Brain microvascular endothelial cell (primary cell): ENCODE measurements around the gene PRKCB.

Experiments
- DNase-seq: peaks from one replicate; pipeline ENCODE4 v3.0.0-alpha.2; 2020
- H3K27ac ChIP-seq: fragments of 250-450 bp; sonication (Bioruptor Pico); 2 replicates; pipeline ENCODE4 v1.5.1; 2020; ENCODE audit warnings: mild to moderate bottlenecking, moderate library complexity
- H3K27me3 ChIP-seq: fragments of 250-450 bp; sonication (Bioruptor Pico); replicated peaks from 2 replicates; pipeline ENCODE4 v1.5.1; 2020; ENCODE audit warnings: mild to moderate bottlenecking
- H3K36me3 ChIP-seq: fragments of 250-450 bp; sonication (Bioruptor Pico); replicated peaks from 2 replicates; pipeline ENCODE4 v1.5.1; 2020; ENCODE audit warnings: mild to moderate bottlenecking
- H3K4me3 ChIP-seq: 2 replicates; pipeline ENCODE4 v1.5.1; 2011; ENCODE audit warnings: low read depth, mild to moderate bottlenecking, control low read depth, low read length, moderate library complexity
- CTCF ChIP-seq: IDR thresholded peaks from 2 replicates; pipeline ENCODE4 v1.5.1; 2011; ENCODE audit warnings: low read depth, mild to moderate bottlenecking, moderate library complexity, low read length, control low read depth, inconsistent platforms; ENCODE audit errors: missing control alignments
- in situ Hi-C: cut with HindIII; loops from 2 replicates; pipeline ENCODE4 v1.10.0; 2017; ENCODE audit warnings: low sequenced_read_pairs, low pct_ligation_motif_present

Gene PRKCB

GRCh38 chr16:24262816-24263215 lies 427.0 kb downstream of the PRKCB start:
- Histone ChIP-seq H3K27ac (no peak overlapping the region), H3K36me3 (no peaks in the 10 kb centered on the region), H3K27me3 (no peaks in the 10 kb centered on the region), H3K4me3 (no peak overlapping the region)
- in situ Hi-C loops, result no loop called here
- TF ChIP-seq CTCF, result no peak
- DNase-seq, result no peak
